Limb (tissue), 2 donors: Measurements from ENCODE around the gene KCTD13.
"Not testable (repeated sequence)": the region's sequence is repeated elsewhere in the genome, so short reads cannot be mapped to it uniquely, and the experiment has no call there.

ENCODE experiments used
- DNase-seq, 2 donors: peaks; one replicate each; pipeline ENCODE4 v3.0.0-alpha.2; 2016; ENCODE audit errors: extremely low spot score in 2 of 2

The KCTD13 gene

DNA sequence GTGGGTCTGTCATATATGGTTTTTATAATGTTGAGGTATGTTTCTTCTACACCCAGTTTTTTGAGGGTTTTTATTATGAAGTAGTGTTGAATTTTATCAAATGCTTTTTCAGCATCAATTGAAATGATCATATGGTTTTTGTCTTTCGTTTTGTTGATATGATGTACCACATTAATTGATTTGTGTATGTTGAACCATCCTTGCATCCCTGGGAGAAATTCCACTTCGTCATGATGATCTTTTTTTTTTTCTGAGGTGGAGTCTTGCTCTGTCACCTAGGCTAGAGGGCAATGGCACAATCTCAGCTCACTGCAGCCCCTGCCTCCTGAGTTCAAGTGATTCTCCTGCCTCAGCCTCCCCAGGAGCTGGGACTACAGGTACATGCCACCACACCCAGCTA, 21.9 kb upstream of the KCTD13 start:
- DNase-seq: no peak

DNA sequence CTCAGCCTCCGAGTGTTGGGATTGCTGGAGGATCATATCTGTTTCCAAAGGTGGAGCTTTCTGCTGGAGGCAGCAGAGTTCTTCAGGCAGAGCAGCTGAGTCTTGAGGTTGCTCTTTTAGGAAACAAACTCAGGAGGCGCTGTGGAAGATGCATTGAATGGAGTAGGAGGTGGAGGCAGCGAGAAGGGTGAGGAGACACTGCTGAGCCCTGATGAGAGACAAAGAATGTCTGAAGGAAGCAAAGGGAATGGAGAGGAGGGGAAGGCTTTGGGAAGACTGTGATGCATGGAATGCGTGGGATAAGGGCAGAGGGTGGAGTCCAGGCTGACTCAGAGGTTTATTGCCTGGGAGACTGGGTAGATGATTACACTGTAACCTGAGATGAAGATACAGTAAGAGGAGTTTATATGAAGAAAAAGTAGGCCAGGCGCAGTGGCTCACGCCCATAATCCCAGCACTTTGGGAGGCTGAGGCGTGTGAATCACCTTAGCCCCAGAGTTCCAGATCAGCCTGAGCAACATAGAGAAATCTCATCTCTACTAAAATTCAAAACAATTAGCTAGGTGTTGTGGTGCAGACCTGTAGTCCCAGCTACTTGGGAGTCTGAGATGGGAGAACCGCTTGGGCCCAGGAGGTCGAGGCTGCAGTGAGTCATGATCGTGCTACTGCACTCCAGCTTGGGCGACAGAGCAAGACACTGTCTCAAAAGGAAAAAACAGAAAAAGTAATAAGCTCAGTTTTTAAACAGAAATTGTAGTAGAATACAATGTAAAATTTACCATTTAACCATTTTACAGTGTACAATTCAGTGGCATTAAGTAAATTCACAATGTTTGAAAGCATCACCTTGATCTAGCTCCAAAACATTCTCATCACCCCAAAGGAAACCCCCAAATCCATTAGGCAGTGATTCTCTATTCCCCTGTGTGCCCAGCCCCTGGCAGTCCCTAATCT, 18.1 kb upstream of the KCTD13 start:
- DNase-seq: peak; percentile 38 to 50

DNA sequence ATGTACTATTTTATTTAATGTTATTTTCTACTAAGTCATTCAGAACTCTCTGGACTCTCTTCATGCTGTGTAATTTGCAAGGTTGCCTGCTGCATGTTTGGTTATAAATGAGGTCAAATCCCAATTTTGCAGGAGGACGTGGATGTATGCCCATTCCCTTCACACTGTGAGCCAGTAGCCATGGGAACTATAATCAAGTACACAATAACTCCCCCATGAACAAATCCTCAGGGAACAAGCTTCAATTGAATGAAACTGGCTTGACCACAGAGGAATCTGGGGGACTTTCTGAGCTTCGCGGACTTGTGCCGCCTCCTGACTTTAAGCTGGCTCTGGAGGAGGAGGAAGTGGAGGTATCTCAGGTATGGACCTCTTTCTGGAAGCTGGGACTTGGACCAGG, 14.6 kb upstream of the KCTD13 start:
- no peak for DNase-seq

DNA sequence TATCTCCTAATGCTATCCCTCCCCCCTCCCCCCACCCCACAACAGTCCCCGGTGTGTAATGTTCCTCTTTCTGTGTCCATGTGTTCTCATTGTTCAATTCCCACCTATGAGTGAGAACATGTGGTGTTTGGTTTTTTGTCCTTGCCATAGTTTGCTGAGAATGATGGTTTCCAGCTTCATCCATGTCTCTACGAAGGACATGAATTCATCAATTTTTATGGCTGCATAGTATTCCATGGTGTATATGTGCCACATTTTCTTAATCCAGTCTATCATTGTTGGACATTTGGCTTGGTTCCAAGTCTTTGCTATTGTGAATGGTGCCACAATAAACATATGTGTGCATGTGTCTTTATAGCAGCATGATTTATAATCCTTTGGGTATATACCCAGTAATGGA, 5.7 kb upstream of the KCTD13 start:
- not testable (repeated sequence) for DNase-seq

DNA sequence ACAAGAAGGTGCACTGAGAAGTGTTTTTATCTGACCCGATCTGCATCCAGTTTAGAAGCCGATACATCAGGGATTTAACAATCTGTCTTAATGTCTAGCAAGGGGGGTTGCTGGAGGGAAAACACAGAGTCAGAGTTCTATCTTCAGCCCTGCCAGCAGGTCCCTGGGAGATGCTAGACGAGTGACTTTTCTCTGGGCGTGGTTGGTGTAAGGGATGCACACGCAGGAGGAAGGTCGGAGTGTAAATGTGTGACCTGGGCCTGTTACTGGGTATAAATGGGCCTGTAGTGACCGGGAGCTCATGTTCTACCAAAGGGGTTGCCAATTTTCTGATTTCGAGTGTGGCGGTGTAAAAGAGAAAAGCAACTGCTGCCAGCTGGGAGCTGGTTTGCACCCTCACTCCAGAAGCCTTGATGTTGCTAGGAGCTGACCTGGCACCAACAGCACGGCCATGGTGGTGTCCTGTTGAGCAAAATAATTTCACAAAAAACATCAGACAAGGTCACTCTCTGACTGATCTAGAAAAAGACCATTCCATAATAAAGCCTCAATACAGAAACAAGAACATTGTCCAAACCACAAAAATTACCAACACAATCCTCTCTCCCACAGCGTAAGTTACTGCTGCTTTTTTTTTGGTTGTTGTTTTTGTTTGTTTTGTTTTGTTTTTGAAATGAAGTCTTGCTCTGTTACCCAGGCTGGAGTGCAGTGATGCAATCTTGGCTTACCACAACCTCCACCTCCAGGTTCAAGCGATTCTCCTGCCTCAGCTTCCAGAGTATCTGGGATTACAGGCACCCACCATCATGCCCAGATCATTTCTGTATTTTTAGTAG, 1.3 kb upstream of the KCTD13 start:
- no peak for DNase-seq

DNA sequence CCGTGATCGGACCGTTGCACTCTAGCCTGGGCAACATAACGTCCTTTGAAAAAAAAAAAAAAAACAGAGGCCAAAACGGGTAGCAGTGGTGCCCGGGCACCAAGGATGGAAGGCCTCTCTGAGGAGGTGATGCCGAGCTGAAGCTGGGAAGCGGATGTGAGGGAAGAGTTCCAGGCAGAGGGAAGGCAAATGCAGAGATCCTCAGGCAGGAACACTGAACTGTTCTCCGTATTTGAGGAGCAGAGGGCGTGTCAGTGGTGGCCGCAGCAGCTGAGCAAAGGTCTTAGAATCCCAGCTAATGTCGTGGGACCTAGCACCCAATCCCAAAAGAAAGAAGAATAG, 656 bp upstream of the KCTD13 start:
- peak in 1 of 2 donors; percentile 20 for DNase-seq

DNA sequence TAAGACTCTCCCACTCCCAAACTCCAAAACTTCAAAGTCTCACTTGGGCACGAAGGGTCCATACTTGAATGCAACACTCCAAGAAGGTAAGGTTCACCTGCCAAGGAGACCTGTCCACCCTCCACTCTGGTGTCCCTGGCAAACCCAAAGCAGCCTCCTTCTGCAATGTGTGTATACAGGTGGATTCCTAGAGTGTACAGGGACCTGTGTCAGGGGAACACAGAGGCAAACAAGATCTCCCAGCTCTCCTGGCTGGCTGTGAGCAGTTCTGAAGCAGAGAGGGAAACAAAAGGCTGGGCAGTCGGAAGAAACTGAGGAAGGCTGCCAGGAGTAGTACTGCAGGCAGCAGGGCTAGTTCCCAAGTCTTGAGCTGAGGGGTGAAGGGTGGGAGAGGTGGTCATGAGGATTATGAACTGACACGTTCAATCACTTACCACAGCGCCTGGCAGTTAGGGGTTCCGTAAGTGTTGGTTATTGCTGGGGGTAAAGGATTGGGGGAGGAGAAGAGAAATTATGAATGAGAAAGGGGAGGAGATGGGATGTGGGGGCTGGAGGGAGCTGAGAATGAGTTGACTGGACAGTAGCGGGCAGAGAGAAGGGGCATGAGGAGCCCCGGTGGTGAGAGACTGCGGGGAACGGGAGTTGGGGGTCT, 795 bp downstream of the KCTD13 start:
- DNase-seq: no peak

DNA sequence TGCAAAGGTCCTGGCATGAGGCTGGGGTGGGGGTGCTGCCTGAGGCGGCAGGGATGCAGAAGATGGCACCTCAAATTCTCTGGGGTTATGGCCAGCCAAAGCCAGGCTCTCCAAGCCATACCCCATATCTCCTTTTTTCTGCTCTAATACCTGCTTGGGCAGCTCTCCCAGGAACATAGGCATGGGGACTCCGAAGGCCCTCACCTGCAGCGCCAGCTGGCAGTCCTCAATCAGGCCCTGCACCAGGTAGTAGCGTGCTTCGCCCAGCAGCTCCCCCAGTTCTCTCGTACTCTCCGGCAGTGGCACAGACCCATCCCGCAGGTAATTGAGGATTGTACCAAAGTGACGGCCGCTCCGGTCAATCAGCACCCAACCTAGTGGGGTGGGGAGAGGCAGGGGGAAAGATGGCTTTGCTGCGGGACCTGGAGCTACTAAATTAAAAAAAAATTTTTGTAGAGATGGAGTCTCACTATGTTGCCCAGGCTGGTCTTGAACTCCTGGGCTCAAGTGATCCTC, 3.0 kb downstream of the KCTD13 start:
- DNase-seq: no peak

DNA sequence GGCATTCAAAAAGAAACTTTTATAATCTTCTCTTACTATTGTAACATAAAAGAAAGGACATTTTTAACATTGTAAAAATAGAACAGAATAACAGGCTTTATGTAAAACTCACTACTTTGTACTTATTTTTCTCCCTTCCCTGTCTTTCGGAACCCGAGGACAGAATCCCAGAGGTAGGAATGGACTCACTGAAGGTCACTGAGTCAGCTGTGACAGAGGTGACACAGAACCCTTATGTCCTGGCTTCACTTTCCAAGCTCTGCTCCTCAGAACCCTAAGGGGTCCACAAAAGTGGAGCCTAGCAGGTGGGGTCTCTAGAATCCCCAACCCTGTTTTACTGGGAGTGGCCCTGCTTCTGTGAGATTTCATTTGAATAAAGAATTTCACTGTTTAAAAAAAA, 3.7 kb downstream of the KCTD13 start:
- no peak for DNase-seq

DNA sequence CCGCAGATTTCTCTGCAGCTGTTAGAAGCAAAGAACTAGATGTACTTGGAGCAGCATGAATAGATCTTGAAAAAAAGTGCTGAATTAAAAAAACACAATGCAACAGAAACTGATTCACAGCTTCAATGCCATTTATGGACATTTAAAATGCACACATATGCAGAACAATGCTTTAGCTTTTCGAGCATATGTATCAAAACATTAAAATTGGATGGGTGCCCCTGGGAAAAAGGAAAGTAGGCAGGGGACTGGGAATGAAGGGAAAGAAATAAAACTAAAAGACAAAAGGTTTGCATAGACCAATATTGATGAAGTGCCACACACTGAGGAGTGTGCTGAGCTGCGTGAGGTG, 5.0 kb downstream of the KCTD13 start:
- DNase-seq: no peak

DNA sequence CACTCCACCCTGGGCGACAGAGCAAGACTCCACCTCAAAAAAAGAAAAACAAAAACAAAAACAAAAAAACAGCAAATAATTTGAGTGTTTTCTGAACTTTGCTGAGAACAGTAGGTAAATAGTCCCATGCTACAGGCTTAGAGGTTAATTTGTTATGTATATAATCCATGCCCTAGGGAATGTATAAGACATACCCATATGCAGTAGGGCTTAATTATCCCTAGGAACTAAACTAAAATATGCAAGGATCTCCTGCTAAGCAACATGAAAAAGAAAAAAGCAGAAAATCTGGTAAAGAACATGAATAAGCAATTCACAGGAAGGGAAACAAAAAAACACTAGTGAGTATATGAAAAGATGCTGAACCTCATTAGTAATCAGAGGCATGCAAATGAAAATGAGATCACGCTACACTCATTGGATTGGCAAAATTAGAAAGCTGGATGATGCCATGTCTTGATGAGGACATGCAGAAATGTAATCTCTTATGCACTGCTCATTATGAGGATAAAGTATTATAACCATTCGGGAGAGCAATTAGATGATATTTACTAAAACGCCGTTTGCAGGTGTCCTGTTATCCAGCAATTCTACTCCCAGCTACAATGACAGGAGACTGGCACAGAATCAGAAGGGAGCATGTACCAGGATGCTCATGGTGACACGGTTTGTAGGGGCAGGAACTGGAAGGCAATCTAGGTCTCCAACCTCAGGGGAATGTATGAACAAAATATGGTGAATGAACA, 5.6 kb downstream of the KCTD13 start:
- DNase-seq: no peak

DNA sequence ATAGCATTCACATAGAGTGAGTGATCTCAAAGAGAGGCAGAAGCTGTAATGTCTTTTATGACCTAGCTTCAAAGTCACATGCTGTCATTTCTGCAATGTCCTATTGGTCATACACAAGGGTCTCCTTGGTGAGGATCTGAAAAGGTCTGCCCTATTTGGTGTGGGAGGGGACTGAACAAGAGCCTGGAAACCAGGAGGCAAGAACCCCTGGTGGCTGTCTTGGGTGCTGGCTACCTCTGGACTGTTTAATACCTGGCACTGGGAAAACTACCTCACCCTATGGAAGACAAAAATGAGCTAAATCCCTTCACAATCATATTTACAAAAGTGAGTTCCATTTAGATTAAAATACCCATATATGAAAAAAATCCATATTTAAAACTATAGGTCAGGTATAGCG, 9.0 kb downstream of the KCTD13 start:
- DNase-seq: no peak

DNA sequence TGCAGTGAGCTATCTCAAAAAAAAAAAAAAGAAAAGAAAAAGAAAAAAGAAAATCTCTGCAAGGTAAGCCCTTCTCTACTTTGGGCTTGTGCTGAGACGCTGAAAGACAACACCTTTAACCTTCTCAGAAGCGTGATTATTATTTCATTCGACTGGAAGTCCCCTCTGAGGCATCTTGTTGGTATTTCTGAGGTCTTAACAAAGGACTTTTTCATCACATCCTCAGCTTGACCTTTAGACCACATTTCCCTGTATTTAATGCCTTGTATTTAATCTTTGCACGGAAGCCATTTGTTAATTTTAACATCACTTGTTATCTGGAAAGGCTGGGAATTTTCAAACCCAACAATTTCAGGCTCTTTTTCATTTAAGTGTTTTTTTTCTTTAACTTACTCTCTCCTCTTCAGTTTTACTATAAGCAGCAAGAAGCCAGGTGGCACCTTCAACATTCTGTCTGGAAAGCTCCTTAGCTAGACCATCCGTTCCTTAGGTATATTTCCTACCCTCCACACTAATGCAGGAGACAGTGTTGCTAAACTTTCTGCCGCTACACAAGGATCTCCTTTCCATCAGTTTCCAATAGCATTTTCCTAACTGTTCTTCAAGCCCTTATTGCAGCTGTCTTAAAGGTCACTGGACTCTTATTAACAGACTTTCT, 10.3 kb downstream of the KCTD13 start:
- DNase-seq: no peak

DNA sequence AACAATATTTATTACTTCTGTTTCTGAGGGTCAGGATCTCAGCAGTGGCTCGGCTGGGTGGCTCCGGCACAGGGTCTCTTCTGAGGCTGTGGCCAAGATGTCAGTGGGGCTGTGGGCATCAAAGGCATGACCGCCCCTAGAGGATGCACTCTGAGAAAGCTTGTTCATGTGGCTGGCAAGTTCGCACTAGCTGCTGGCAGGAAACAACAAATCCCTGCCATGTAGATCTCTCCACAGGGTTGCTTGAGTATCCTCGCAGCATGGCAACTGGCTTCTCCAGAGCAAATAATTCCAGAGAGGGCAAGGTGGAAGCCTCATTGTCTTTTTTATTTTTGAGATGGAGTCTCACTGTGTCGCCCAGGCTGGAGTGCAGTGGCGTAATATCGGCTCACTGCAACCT, 12.5 kb downstream of the KCTD13 start:
- no peak for DNase-seq

DNA sequence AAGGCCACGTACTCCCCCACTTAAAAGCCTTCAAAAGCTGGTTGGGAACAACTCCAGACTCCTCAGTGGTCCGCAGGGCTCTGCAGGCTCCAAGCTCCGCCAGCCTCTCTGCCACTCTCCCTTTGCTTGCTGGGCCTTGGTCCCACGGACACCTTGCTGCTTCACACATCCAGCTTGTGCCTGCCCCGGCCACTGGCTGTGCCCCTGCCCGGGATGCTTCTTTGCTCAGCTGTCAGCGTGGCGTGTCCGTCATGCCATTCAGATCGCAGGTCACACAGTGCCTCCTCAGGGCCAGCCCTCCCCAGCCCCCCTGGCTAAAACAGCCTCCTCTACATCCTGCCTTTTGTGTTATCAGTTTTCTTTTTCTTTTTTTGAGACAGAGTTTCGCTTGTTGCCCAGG, 13.9 kb downstream of the KCTD13 start:
- DNase-seq: no peak

DNA sequence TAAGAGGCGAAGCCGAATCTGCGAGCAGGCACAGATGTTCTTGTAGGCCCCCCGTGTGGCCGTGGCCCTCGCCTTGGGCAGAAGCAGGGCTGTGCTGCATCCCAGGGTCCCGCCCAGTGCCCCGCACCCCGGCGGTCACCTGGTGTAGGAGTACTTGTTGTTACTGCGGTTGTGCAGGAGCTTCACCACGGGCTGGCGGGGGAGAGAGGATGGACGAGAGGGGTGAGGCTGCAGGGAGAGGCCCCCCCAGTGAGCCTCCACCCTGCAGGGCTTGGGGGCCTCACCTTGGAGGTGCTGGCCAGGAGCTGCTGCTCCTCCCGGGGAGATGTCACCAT, 14.4 kb downstream of the KCTD13 start:
- DNase-seq: no peak

DNA sequence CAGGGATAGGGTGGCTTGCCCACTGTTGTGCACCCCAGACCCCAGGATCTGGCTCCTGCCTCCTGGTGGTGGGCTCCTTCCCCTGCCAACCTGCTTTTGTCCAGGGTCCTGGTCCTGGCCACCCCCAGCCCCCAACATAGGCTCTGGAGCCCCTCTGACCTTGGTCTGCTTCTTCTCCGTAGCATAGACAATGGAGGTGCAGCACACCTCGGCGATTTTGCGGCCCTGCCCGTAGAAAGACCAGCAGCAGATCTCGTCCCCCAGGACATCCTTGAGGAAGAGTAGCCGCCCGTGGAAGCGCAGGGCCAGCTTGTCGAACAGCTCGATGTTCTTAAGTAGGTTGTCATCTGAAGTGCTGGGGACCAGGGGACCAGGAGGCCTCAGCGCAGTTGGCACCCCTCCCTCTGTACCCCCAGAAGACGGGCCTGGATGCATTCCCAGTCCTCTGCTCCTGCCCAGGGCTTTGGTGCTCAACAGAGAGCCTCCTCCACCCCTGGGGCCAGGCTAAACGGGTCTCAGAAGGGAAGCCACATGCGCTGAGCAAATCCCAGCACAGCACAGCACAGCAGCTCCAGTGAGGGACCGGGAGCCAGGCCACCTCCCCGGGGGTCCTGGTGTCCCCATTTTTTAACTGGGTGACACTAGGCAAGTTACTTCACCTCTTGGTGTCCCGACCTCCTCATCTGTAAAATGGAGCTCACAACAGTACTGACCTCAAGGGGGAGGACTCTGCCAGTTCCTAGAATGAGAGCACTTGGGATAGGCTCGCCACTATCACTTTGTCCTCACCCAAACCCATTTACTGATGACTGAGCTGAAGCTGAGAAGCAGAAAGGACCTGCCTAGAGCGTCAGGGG, 15.0 kb downstream of the KCTD13 start:
- no peak for DNase-seq

DNA sequence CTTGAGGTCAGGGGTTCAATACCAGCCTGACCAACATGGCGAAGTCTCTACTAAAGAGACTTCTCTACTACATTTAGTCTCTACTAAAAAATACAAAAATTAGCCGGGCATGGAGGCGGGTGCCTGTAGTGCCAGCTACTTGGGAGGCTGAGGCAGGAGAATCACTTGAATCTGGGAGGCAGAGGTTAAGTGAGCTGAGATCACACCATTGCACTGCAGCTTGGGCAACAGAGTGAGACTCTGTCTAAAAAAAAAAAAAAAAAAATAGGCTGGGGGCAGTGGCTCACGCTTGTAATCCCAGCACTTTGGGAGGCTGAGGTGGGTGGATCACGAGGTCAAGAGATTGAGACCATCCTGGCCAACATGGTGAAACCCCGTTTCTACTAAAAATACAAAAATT, 16.2 kb downstream of the KCTD13 start:
- not testable (repeated sequence) for DNase-seq

DNA sequence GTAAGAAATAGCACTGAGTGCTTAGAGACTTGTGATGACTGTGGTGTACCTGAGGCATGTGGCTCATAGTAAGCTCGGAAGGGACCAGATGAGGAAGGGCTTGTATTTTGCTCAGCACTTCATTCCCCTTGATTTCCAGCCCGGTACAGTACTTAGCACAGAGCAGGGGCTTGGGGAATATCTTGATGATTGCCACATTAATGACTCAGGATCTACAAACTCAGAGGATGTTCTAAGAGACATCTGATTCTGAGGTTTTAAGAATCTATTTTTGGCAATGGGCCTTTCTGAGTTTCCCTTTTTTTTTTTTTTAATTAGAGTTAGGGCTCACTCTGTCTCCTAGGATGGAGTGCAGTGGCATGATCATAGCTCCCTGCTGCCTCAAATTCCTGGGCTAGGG, 16.6 kb downstream of the KCTD13 start:
- DNase-seq: no peak

DNA sequence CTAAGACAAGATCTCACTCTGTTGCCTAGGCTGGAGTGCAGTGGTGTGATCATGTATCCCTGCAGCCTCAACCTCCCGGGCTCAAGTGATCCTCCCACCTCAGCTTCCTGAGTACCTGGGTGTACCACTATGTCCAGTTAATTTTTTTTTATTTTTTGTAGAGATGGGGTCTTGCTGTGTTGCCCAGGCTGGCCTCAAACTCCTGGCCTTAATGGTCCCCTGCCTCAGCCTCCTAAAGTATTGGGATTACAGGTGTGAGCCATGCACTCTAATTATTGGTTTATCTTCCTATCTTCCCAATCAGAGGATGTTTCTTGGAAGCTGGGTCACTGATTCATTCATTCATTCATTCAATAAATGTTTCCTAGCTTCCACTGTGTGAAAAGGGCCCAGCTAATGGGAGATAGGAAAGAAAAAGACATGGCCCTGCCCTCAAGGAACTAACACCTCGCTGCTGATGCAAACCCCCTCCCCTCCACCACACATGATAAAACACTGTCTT, 17.3 kb downstream of the KCTD13 start:
- no peak for DNase-seq
